GM12878 (cell line): ENCODE measurements around the gene COL19A1. TPM values are rescaled to one million over a fixed set of nuclear protein-coding genes. Genes with fewer than 3 reads are reported as not detected.

ENCODE experiments used
- ATAC-seq: fragments of 200-7000 bp; cut with Tn5 transposase; 3 replicates; pipeline ENCODE4 v1.9.1; 2020; ENCODE audit warnings: mild to moderate bottlenecking, moderate library complexity
- BruUV-seq: library from RNA; stranded (reverse); fragments of 400-500 nt; replicated peaks from 2 replicates; lab custom pipeline; 2021; lab: Mats Ljungman, UMichigan
- CTCF ChIA-PET: fragments of 300-600 bp; sonication (Branson Sonifier 250); formaldehyde crosslinking; extraction: SDS; loops from one replicate; lab custom pipeline; 2021; ENCODE audit warnings: inconsistent platforms; lab: Yijun Ruan, JAX
- POLR2A ChIA-PET: fragments of 350-600 bp; formaldehyde crosslinking; extraction: SDS; loops from one replicate; lab custom pipeline; 2021; ENCODE audit warnings: inconsistent platforms; lab: Charles Lee
- RAD21 ChIA-PET: fragments of 300-600 bp; sonication (Branson Sonifier 250); formaldehyde crosslinking; loops from one replicate; lab custom pipeline; 2023; ENCODE audit warnings: antibody characterized with exemption; ENCODE audit not compliant: unreplicated experiment; lab: Charles Lee
- SMC1A ChIA-PET: fragments of 300-600 bp; sonication (Branson Sonifier 250); formaldehyde crosslinking; loops from one replicate; lab custom pipeline; 2023; ENCODE audit not compliant: unreplicated experiment, uncharacterized antibody; lab: Charles Lee
- DNase-seq: peaks from one replicate; pipeline ENCODE4 v3.0.0-alpha.2; 2011; ENCODE audit warnings: low read depth, low spot score
- FAIRE-seq: peaks from 3 replicates; lab custom pipeline; 2011; peaks lifted over from hg19 to GRCh38; lab: Jason Lieb, UNC
- H2AFZ ChIP-seq: 2 replicates; pipeline ENCODE4 v1.6.0; 2011; ENCODE audit warnings: low read depth, low read length, control low read depth; ENCODE audit not compliant: control insufficient read depth
- H3K27ac ChIP-seq: 2 replicates; pipeline ENCODE4 v1.5.1; 2011; ENCODE audit warnings: control low read depth; ENCODE audit not compliant: control insufficient read depth, insufficient read depth
- H3K27me3 ChIP-seq, 2 experiments: replicated peaks in 1 of 2; 2 replicates each; pipeline versions ENCODE4 v1.6.0 to v1.6.1; 2011; ENCODE audit warnings: low read length in 1 of 2; ENCODE audit not compliant: control insufficient read depth in 2 of 2, insufficient read depth in 2 of 2
- H3K36me3 ChIP-seq, 2 experiments: 2 replicates each; pipeline ENCODE4 v1.5.1; 2011; ENCODE audit warnings: low read length in 1 of 2; ENCODE audit not compliant: control insufficient read depth in 2 of 2, insufficient read depth in 2 of 2
- H3K4me1 ChIP-seq: 2 replicates; pipeline ENCODE4 v1.6.1; 2011; ENCODE audit warnings: mild to moderate bottlenecking, low read length, moderate library complexity, mixed read lengths; ENCODE audit not compliant: control insufficient read depth, insufficient read depth
- H3K4me2 ChIP-seq: 2 replicates; pipeline ENCODE4 v1.6.0; 2011; ENCODE audit warnings: control low read depth; ENCODE audit not compliant: control insufficient read depth, insufficient read depth
- H3K4me3 ChIP-seq: fragments of 200-600 bp; sonication (generic); 2 replicates; pipeline ENCODE4 v1.5.1; 2016
- H3K79me2 ChIP-seq: 2 replicates; pipeline ENCODE4 v1.6.0; 2011; ENCODE audit warnings: low read length; ENCODE audit not compliant: control insufficient read depth, insufficient read depth
- H3K9ac ChIP-seq: 2 replicates; pipeline ENCODE4 v1.8.0; 2011; ENCODE audit warnings: low read length, control low read depth, mixed read lengths; ENCODE audit not compliant: control insufficient read depth, insufficient read depth
- H3K9me3 ChIP-seq: replicated peaks from 3 replicates; pipeline ENCODE4 v1.5.1; 2011; ENCODE audit warnings: mild to moderate bottlenecking, low read length; ENCODE audit not compliant: control insufficient read depth, insufficient read depth
- H4K20me1 ChIP-seq: 2 replicates; pipeline ENCODE4 v1.6.0; 2011; ENCODE audit not compliant: control insufficient read depth, insufficient read depth
- BRCA1 ChIP-seq: IDR thresholded peaks from 2 replicates; pipeline ENCODE4 v1.6.1; 2011; ENCODE audit warnings: low read depth, low read length, improper control_type of control experiment
- IKZF1 ChIP-seq: fragments of 450-650 bp; conservative IDR thresholded peaks from 2 replicates; pipeline ENCODE4 v1.6.1; 2017; ENCODE audit warnings: antibody characterized with exemption, mild to moderate bottlenecking
- IKZF2 ChIP-seq, 2 experiments: fragments of 450-650 bp; IDR thresholded peaks; 2 replicates each; pipeline ENCODE4 v1.6.1; 2017; ENCODE audit warnings: mild to moderate bottlenecking in 2 of 2, moderate library complexity in 2 of 2
- JUNB ChIP-seq: IDR thresholded peaks from 2 replicates; pipeline ENCODE4 v1.6.1; 2016; ENCODE audit warnings: antibody characterized with exemption, mild to moderate bottlenecking
- MEF2B ChIP-seq: fragments of 450-650 bp; IDR thresholded peaks from 2 replicates; pipeline ENCODE4 v1.6.1; 2018; ENCODE audit warnings: mild to moderate bottlenecking, moderate library complexity; ENCODE audit not compliant: partially characterized antibody, poor library complexity, severe bottlenecking
- MXI1 ChIP-seq: fragments of 150-350 bp; IDR thresholded peaks from 2 replicates; pipeline ENCODE4 v1.6.1; 2011; ENCODE audit warnings: low read depth, mild to moderate bottlenecking, inconsistent platforms, low read length, improper control_type of control experiment
- NFYB ChIP-seq: IDR thresholded peaks from 2 replicates; pipeline ENCODE4 v1.6.1; 2011; ENCODE audit warnings: low read depth, mild to moderate bottlenecking, low read length, improper control_type of control experiment, moderate library complexity; ENCODE audit not compliant: insufficient read depth
- RELA ChIP-seq: fragments of 450-650 bp; IDR thresholded peaks from 2 replicates; pipeline ENCODE4 v1.8.0; 2014; ENCODE audit warnings: borderline replicate concordance; ENCODE audit not compliant: partially characterized antibody
- SREBF1 ChIP-seq: IDR thresholded peaks from 2 replicates; pipeline ENCODE4 v1.6.1; 2012; ENCODE audit warnings: mild to moderate bottlenecking, low read length
- ZSCAN29 ChIP-seq: fragments of 450-650 bp; IDR thresholded peaks from 2 replicates; pipeline ENCODE4 v1.6.1; 2017; ENCODE audit warnings: mild to moderate bottlenecking, moderate library complexity
- WGBS: methylation state at CpG from one replicate; pipeline ENCODE4 v1.1.6; 2016; ENCODE audit warnings: low lambda C conversion rate; ENCODE audit not compliant: insufficient replicate concordance, insufficient coverage; ENCODE audit errors: missing lambda C conversion rate; 5-methylcytosine and 5-hydroxymethylcytosine counted together
- in situ Hi-C: fragments of 300-500 bp; cut with MboI; formaldehyde crosslinking; loops from 9 replicates; pipeline ENCODE4 v1.14.3; 2018; ENCODE audit warnings: mixed read lengths
- intact Hi-C: fragments of 100-400 bp; cut with micrococcal nuclease; formaldehyde crosslinking; loops from one replicate; pipeline ENCODE4 v1.14.2; 2022; ENCODE audit not compliant: unreplicated experiment
- polyA plus RNA-seq, 11 experiments: library from polyadenylated mRNA; depleted of rRNA in 4 of 11; unstranded in 6 of 11; stranded (reverse) in 5 of 11; fragments of >200 nt; fragmentation: Nextera tagmentation in 4 of 11; fragmentation: Illumina TruSeq in 1 of 11; extraction: Ambion mirVana in 4 of 11; extraction: Trizol in 1 of 11; gene quantifications; 1 replicate in 1 of 11; 2 replicates in 10 of 11; pipeline versions ENCODE4 v1.2.1 to v1.2.3, GENCODE V29; 2011 to 2016; ENCODE audit warnings: inconsistent platforms in 2 of 11, missing spikeins in 2 of 11, low read depth in 1 of 11
- total RNA-seq, 4 experiments: library from RNA; depleted of rRNA in 3 of 4; stranded (reverse); fragments of >200 nt in 3 of 4; fragmentation: Illumina TruSeq in 1 of 4; extraction: Trizol in 1 of 4; gene quantifications; 2 replicates each; pipeline versions ENCODE4 v1.2.1 to v1.2.3, GENCODE V29; 2013 to 2021
- TF ChIP-seq, protein P1 (sequence below): IDR thresholded peaks from 2 replicates; pipeline ENCODE4 v1.6.1; 2012; ENCODE audit warnings: low read depth, low read length, improper control_type of control experiment
- TF ChIP-seq, protein P2 (sequence below): fragments of 450-650 bp; IDR thresholded peaks from 2 replicates; pipeline ENCODE4 v1.6.1; 2018; ENCODE audit warnings: mild to moderate bottlenecking, low read depth, moderate library complexity; ENCODE audit not compliant: partially characterized antibody
- TF ChIP-seq, protein P3 (sequence below): IDR thresholded peaks from 2 replicates; pipeline ENCODE4 v1.6.1; 2011; ENCODE audit warnings: borderline replicate concordance, low read depth, mild to moderate bottlenecking, moderate library complexity, mixed read lengths, low read length; ENCODE audit not compliant: insufficient read depth; ENCODE audit errors: extremely low read length
- TF ChIP-seq, protein P4 (sequence below): IDR thresholded peaks from 2 replicates; pipeline ENCODE4 v1.6.1; 2012; ENCODE audit warnings: low read depth, low read length, improper control_type of control experiment
- TF ChIP-seq, protein P5 (sequence below), 3 experiments: IDR thresholded peaks in 2 of 3; conservative IDR thresholded peaks in 1 of 3; 2 replicates each; pipeline ENCODE4 v1.5.1; 2011; ENCODE audit warnings: low read depth in 3 of 3, low read length in 3 of 3, mild to moderate bottlenecking in 3 of 3, control low read depth in 2 of 3, moderate library complexity in 2 of 3, inconsistent platforms in 1 of 3, mixed read lengths in 1 of 3; ENCODE audit not compliant: control insufficient read depth in 2 of 3, insufficient read depth in 1 of 3; ENCODE audit errors: extremely low read depth in 1 of 3

COL19A1 gene
- total and polyA plus RNA-seq, 10 of the 15 experiments (the other 5 are each of a cell fraction or from before 2014, with no cell fraction given): 1.1 to 13.5 (median 4.1) TPM

DNA sequence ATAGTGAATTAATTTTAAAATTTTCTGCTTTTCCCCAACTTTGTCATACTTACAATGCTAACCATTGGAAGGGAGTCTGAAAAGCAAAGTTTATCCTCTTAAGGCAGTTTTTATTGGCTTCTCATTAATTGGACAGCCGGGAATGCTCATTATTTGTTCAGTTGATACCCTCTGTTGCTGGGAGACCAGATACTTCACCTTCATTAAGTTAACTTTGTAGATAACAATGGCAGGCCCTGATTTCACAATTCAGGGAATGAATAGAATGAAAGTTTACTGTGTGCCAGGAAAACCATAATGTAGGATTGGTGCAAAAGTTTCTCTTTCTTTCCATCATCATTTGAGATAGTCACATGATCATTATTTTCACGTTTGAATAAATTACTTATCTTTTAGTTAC, 49.0 kb downstream of the COL19A1 start (continued):
- TF ChIP-seq RELA (no peak), BRCA1 (no peak)
- TF ChIP-seq, protein P1, sequence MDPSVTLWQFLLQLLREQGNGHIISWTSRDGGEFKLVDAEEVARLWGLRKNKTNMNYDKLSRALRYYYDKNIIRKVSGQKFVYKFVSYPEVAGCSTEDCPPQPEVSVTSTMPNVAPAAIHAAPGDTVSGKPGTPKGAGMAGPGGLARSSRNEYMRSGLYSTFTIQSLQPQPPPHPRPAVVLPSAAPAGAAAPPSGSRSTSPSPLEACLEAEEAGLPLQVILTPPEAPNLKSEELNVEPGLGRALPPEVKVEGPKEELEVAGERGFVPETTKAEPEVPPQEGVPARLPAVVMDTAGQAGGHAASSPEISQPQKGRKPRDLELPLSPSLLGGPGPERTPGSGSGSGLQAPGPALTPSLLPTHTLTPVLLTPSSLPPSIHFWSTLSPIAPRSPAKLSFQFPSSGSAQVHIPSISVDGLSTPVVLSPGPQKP: no peak
- TF ChIP-seq, all 136 proteins: peak for 0

DNA sequence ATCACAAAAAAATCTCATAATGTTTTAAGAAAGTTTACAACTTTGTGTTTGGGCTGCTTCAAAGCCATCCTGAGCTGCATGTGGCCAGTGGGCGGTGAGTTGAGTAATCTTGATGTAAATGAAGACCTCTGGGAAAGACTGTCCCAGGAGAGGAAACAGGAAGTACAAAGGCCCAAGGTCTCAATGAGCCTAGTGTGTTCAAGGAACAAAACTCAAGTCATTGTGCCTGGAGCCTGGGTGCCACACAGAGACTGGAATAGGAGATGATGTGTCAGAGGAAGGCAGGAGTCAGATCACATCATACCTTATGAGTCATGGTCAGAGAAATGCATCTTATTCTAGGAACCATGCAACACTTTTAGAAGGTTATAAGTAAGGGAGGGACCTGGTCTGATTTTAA, 51.5 kb downstream of the COL19A1 start:
- Histone ChIP-seq H2AFZ (no peak overlapping the region), H3K9ac (no peak overlapping the region), H3K4me2 (no peak overlapping the region), H3K79me2 (no peaks in the 10 kb centered on the region), H3K27me3 (no peaks in the 10 kb centered on the region), H3K27ac (no peak overlapping the region), H3K36me3 (no peaks in the 10 kb centered on the region), H3K4me3 (no peak overlapping the region), H4K20me1 (no peaks in the 10 kb centered on the region), H3K9me3 (no peaks in the 10 kb centered on the region; the same call in 1 of the 3 replicates), H3K4me1 (no peaks in the 10 kb centered on the region)
- TSS peak; percentile 8 for BruUV-seq
- ChIA-PET CTCF (interaction anchor here (0.6 to 2.2 kb wide), 2 partner anchors 52 to 222 kb away, joined by 3 to 5 read pairs; partner anchors contain the start of gene COL19A1), SMC1A (interaction anchor here (0.9 to 2.7 kb wide), 7 partner anchors 11 to 174 kb away, joined by 3 to 10 read pairs (median 3); no protein-coding TSS in a partner anchor), POLR2A (no interaction called here), RAD21 (no interaction called here)
- DNase-seq (peak; percentile 20), ATAC-seq (peak; percentile 81), FAIRE-seq (no peak)
- intact Hi-C loops (no loop called here), in situ Hi-C loops (no loop called here)
- 0% methylated on average over 1 of the region's 1 CpG for WGBS
- TF ChIP-seq MEF2B: peak; percentile 59
- no peak for TF ChIP-seq NFYB
- TF ChIP-seq, protein P2, sequence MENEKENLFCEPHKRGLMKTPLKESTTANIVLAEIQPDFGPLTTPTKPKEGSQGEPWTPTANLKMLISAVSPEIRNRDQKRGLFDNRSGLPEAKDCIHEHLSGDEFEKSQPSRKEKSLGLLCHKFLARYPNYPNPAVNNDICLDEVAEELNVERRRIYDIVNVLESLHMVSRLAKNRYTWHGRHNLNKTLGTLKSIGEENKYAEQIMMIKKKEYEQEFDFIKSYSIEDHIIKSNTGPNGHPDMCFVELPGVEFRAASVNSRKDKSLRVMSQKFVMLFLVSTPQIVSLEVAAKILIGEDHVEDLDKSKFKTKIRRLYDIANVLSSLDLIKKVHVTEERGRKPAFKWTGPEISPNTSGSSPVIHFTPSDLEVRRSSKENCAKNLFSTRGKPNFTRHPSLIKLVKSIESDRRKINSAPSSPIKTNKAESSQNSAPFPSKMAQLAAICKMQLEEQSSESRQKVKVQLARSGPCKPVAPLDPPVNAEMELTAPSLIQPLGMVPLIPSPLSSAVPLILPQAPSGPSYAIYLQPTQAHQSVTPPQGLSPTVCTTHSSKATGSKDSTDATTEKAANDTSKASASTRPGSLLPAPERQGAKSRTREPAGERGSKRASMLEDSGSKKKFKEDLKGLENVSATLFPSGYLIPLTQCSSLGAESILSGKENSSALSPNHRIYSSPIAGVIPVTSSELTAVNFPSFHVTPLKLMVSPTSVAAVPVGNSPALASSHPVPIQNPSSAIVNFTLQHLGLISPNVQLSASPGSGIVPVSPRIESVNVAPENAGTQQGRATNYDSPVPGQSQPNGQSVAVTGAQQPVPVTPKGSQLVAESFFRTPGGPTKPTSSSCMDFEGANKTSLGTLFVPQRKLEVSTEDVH: no peak
- TF ChIP-seq, protein P3, sequence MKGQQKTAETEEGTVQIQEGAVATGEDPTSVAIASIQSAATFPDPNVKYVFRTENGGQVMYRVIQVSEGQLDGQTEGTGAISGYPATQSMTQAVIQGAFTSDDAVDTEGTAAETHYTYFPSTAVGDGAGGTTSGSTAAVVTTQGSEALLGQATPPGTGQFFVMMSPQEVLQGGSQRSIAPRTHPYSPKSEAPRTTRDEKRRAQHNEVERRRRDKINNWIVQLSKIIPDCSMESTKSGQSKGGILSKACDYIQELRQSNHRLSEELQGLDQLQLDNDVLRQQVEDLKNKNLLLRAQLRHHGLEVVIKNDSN: no peak
- TF ChIP-seq JUNB: no peak
- no peak for TF ChIP-seq BRCA1
- peak in 1 of 2 experiments; percentile 35; a peak in 1 of 4 replicates for TF ChIP-seq IKZF2 (IDR thresholded peaks at IDR 0.05)
- TF ChIP-seq SREBF1: no peak
- TF ChIP-seq IKZF1: 0 out of 2 replicates have a peak, but pooled peaks have one; percentile 16
- TF ChIP-seq ZSCAN29: no peak
- TF ChIP-seq MXI1: no peak
- TF ChIP-seq, protein P4, sequence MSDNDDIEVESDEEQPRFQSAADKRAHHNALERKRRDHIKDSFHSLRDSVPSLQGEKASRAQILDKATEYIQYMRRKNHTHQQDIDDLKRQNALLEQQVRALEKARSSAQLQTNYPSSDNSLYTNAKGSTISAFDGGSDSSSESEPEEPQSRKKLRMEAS: no peak
- TF ChIP-seq, protein P5, sequence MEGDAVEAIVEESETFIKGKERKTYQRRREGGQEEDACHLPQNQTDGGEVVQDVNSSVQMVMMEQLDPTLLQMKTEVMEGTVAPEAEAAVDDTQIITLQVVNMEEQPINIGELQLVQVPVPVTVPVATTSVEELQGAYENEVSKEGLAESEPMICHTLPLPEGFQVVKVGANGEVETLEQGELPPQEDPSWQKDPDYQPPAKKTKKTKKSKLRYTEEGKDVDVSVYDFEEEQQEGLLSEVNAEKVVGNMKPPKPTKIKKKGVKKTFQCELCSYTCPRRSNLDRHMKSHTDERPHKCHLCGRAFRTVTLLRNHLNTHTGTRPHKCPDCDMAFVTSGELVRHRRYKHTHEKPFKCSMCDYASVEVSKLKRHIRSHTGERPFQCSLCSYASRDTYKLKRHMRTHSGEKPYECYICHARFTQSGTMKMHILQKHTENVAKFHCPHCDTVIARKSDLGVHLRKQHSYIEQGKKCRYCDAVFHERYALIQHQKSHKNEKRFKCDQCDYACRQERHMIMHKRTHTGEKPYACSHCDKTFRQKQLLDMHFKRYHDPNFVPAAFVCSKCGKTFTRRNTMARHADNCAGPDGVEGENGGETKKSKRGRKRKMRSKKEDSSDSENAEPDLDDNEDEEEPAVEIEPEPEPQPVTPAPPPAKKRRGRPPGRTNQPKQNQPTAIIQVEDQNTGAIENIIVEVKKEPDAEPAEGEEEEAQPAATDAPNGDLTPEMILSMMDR (IDR thresholded peaks at IDR 0.05 in 2 of 3, conservative IDR thresholded peaks at IDR 0.05 in 1 of 3; ENCODE audit: control insufficient read depth in 2 of 3, extremely low read depth in 1 of 3, insufficient read depth in 1 of 3, low read depth in 3 of 3, low read length in 3 of 3): no peak
